HG03575 (cell line): Measurements from ENCODE around the gene FAM177A1.

Experiments used
- ATAC-seq: cut with Tn5 transposase; IDR thresholded peaks from one replicate; pipeline ENCODE4 v1.9.1; 2021; ENCODE audit not compliant: unreplicated experiment, insufficient number of reproducible peaks, low FRiP score; ENCODE audit errors: extremely low read depth

The FAM177A1 gene

GRCh38 chr14:35121026-35121886 is 75.2 kb downstream of the FAM177A1 start:
- ATAC-seq = no peak

GRCh38 chr14:35121887-35122695 is 76.0 kb downstream of the FAM177A1 start, which contains the start of the genes PPP2R3C and PRORP:
Gene PPP2R3C, minus strand, starts transcription at chr14:35121990. Its CDS starts 31 bp downstream, at chr14:35121959.
Gene PRORP, plus strand, starts transcription at chr14:35122552. Its CDS starts 694 bp downstream, at chr14:35123246.
- peak; percentile 68 for ATAC-seq

- ATAC-seq = no peak
Observed at GRCh38 chr14:35122696-35123387, 76.8 kb downstream of the FAM177A1 start.

GRCh38 chr14:35123388-35123703 is 77.3 kb downstream of the FAM177A1 start:
- no peak for ATAC-seq

- ATAC-seq = no peak
Observed at GRCh38 chr14:35124127-35124526, 78.1 kb downstream of the FAM177A1 start.
